Loucy (cell line): Measurements from ENCODE around the gene SLC6A18.

Source experiments
- CTCF ChIP-seq: fragments of 200-600 bp; sonication (generic); conservative IDR thresholded peaks from 2 replicates; pipeline ENCODE4 v1.5.1; 2014; ENCODE audit warnings: mild to moderate bottlenecking, antibody characterized with exemption, low read length
- EZH2phosphoT487 ChIP-seq: fragments of 200-600 bp; IDR thresholded peaks from 2 replicates; pipeline ENCODE4 v1.6.1; 2018; ENCODE audit warnings: antibody characterized with exemption, mild to moderate bottlenecking, moderate library complexity, borderline replicate concordance

- TF ChIP-seq CTCF (no peak), EZH2phosphoT487 (no peak)
These were observed 24.4 kb downstream of the SLC6A18 start for GRCh38 chr5:1249366-1250280.
